GM19463 (cell line): ENCODE measurements around the gene TRIM63.

ENCODE experiments used
- ATAC-seq: cut with Tn5 transposase; IDR thresholded peaks from one replicate; pipeline ENCODE4 v1.9.1; 2021; ENCODE audit warnings: mild to moderate bottlenecking, moderate library complexity; ENCODE audit not compliant: unreplicated experiment

The TRIM63 gene

GRCh38 chr1:26089125-26089524 lies 21.7 kb upstream of the TRIM63 start:
- ATAC-seq, result no peak

- no peak for ATAC-seq
Observed at GRCh38 chr1:26084844-26085243, 17.4 kb upstream of the TRIM63 start.

DNA sequence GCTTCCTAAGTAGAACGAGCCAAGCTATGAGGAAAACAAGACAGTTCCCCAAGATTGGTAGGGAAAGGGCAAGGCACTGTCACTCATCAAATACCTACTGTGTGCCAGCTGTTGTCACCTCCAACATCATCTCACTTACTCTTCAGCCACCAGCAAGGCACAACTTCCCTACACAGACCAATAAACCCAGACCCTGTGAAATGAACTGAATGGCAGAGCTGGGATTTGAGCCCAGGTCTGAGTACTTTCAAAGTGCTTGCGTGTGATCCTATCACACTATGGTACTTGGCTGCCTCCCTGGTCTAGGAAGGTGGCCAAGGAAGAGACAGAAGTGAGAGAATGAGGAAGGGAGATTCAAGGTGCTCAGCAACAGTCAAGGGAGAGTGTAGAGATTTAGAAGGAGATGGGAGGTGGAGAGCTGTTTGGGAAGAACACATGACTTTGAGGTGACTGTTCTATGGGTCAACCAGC lies 16.7 kb upstream of the TRIM63 start:
- ATAC-seq, result no peak

DNA sequence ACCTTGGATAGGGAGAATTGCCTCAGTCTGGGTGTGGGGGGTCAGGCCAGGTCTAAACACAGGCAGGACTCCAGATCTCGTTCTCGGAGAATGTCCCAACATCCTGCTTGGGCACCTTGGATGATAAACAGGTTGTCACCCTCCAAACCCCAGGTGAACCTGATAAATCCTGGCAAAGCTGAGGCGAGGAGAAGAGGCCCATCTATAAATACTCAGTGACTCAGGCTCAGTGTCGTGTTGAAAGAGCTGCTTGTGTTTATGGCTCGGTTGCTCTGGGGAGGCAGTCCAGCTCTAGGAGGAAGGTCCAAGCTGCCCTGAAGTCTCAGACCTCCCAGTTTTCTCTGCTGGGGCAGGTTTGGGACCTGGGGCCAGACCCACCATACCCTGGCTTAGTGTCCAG lies 15.8 kb upstream of the TRIM63 start:
- no peak for ATAC-seq

- no peak for ATAC-seq
Observed at GRCh38 chr1:26082020-26082350, 14.6 kb upstream of the TRIM63 start.

- ATAC-seq, result no peak
Observed at GRCh38 chr1:26081267-26082019, 14.0 kb upstream of the TRIM63 start.

- ATAC-seq, result no peak
Observed at GRCh38 chr1:26079960-26080814, 12.8 kb upstream of the TRIM63 start.

DNA sequence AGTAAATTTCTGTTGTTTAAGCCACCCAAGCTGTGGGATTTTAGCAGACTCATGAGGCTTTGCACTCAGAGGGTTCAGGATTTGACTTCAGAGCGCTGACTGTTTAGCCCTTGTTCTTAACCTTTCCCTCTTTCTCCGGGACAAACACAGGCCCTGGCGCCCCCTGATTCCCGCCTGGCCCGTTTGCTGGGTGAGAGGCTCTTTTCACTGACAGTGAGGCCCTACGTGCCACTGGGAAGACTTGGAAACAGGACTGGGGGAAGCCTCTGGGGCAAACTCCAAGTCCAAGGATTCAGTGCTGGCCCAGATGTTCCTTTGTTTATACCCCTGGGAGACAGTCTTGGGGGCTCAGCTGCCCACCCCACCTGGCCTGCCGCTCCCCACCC lies 11.7 kb upstream of the TRIM63 start:
- no peak for ATAC-seq

GRCh38 chr1:26078286-26079177 lies 11.1 kb upstream of the TRIM63 start:
- ATAC-seq, result no peak

DNA sequence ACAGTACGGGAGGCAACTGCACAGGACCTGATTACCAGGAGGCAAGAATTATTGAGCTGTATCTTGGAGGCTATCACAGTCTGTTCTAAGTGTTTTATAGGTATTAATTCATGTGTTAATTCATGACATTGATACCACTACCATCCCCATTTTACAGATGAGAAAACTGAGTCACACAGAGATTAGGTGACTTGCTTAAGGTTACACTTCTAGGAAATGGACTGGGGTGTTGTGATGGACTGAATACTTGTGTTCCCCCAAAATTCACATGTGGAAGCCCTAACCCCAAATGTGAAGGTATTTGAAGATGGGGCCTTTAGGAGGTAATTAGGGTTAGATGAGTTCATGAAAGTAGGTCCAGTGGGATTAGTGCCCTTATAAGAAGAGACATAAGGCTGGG lies 10.1 kb upstream of the TRIM63 start:
- no peak for ATAC-seq

DNA sequence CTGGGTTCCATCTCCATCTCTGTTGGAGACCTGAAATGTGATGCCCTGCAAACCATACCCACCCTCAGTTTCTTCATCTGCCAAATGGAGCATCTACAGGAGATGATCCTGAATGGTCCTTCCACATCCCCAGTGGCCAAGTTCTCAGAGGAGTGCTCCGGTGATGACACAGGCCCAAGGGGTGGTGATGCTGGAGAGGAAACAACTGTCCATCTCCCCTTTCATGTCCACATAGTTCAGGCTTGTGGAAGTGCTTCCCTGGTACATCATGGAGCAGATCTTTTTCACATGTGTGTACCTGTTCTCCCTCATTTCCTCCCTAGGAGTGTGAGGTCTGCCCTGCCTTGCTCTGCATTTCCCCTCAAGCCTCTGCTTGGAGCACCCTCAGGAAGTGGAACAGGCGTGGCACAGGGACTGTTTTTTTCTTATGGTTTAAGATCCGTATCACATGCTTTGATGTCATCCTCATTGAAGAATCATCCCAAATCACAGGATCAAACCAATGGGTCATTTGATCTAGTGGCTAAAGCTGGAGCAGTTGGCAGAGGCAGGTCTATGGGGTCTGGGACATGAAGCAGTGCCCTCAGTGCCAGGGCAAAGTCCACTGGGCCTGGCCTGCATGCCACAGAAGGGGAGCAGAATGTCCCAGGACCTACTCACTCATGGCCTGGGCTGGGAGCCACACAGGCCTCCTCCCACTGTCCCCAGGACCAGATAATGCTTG lies 8.2 kb upstream of the TRIM63 start:
- no peak for ATAC-seq

DNA sequence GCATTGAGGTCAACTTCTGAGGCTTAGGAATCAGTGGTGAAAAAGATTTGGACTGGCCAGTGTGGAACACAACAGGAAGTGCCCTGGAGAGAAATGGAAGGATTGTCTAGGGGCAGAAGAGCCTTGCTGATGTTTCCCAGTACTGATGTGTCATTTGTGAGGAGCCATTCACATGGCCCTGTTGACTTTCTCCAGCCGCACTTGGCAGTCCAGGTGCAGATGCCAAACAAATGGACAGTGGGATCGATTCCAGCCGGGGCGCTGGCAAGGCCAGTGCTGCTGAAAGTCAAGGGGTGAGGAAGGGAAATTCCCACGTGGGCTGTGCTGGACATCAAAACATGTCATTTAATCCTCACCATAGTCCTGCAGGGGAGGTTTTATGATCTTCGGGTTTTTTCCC lies 4.9 kb upstream of the TRIM63 start:
- ATAC-seq, result no peak

DNA sequence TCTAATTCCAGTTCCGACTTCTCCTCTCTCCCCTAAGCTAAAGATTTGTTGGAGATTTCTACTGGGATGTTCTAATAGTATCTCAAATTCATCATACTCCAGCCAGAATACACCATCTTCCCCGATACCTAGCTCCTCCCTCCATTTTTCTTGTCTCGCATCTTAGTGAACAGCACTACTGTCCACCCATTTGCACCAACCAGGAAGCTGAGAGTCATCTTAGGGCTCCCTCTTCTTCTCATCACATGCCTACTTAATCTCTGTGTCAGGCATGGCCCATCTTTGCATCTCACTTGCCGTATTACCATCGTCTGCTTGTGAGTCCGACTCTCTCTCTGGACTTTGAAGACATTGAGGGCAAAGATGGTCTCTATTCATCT lies 3.5 kb upstream of the TRIM63 start:
- ATAC-seq, result no peak

- no peak for ATAC-seq
Observed at GRCh38 chr1:26070296-26070962, 3.0 kb upstream of the TRIM63 start.

GRCh38 chr1:26069941-26070295 lies 2.5 kb upstream of the TRIM63 start:
- ATAC-seq, result no peak

- no peak for ATAC-seq
Observed at GRCh38 chr1:26066857-26067256, 573 bp downstream of the TRIM63 start.

- ATAC-seq, result no peak
Observed at GRCh38 chr1:26066160-26066559, 1.3 kb downstream of the TRIM63 start.

GRCh38 chr1:26064553-26064952 lies 2.9 kb downstream of the TRIM63 start:
- ATAC-seq, result no peak

- no peak for ATAC-seq
Observed at GRCh38 chr1:26060832-26061574, 6.4 kb downstream of the TRIM63 start.

GRCh38 chr1:26059906-26060305 lies 7.5 kb downstream of the TRIM63 start:
- ATAC-seq, result no peak
